Measurements from ENCODE around the gene ADORA2A. TPM values are rescaled to one million over a fixed set of nuclear protein-coding genes. Genes with fewer than 3 reads are reported as not detected.
A peak's percentile ranks its signal among the peaks of the same experiment; 100 is the strongest.

ADORA2A gene
- total RNA-seq, 1 experiment from 2014 or later: 0.96 TPM

DNA sequence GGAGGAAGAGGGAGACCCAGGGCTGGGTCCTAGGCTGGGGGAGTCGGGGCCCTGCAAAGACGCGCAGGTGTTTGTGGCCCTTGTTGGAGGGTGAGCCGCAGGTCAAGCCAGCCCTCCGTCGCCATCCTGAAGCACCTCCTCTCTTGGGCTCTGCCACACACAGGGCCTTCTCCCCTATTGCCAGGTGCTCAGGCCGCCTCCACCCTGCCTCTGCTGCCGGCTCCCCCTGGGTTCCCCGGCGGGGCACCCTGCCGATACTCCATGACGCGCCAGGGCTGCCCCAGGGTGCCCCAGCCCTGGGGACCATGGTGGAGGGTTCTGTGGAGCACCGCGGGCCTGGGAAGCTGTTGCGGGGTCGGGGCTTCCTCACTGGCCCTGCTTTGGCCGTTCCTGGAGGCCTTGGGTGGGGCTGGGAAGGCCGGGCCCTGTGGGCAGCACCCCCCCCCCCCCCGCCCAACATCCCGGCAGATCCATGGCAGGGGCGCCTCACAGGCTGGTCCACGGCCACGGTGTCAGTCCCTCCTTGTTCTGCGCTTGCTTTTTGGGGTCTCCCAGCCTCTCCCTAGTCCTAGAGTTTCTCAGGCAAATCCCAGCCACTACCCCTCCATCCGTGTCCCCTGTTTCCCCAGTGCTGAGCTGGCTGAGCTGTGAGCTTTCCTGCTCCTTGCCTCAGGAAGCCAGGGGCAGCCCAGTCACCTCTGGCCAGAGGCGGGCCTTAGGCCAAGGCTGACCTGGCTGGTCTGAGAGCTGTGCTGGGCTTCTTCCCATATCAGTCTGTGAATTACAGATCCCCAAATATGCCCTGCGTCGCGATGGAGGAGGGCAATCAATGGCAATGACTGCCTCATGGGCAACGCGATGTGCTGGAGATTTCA is 2.3 kb upstream of the ADORA2A start:
- BruUV-seq (replicated peaks): no TSS peak
- ChIA-PET CTCF (interaction anchor here (0.5 to 5.3 kb wide), 6 partner anchors 10 to 101 kb away, joined by 3 to 42 read pairs (median 3); no protein-coding TSS in a partner anchor), POLR2A (no interaction called here)
- TF ChIP-seq, protein P1, sequence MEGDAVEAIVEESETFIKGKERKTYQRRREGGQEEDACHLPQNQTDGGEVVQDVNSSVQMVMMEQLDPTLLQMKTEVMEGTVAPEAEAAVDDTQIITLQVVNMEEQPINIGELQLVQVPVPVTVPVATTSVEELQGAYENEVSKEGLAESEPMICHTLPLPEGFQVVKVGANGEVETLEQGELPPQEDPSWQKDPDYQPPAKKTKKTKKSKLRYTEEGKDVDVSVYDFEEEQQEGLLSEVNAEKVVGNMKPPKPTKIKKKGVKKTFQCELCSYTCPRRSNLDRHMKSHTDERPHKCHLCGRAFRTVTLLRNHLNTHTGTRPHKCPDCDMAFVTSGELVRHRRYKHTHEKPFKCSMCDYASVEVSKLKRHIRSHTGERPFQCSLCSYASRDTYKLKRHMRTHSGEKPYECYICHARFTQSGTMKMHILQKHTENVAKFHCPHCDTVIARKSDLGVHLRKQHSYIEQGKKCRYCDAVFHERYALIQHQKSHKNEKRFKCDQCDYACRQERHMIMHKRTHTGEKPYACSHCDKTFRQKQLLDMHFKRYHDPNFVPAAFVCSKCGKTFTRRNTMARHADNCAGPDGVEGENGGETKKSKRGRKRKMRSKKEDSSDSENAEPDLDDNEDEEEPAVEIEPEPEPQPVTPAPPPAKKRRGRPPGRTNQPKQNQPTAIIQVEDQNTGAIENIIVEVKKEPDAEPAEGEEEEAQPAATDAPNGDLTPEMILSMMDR (IDR thresholded peaks at IDR 0.05; ENCODE audit: unreplicated experiment): no peak
- intact Hi-C loops (cut with micrococcal nuclease): loop anchor here (5.0 kb wide), 1 partner anchor 98 kb away; no protein-coding TSS in a partner anchor
- peaks cover 18% of the 10 kb centered on the region for H3K27me3 Mint-ChIP-seq (ENCODE audit: insufficient read depth, unreplicated experiment)
- no peaks in the 10 kb centered on the region for H3K36me3 Mint-ChIP-seq (ENCODE audit: insufficient read depth, unreplicated experiment)
- DNase-seq (ENCODE audit: unreplicated experiment): no peak
- H3K9me3 Mint-ChIP-seq (ENCODE audit: unreplicated experiment): no peaks in the 10 kb centered on the region
- peak overlapping the region; percentile 33 for H3K27ac Mint-ChIP-seq (ENCODE audit: low read depth, unreplicated experiment)
- H3K4me3 Mint-ChIP-seq (ENCODE audit: unreplicated experiment): no peak overlapping the region
- H3K4me1 Mint-ChIP-seq (ENCODE audit: insufficient read depth, unreplicated experiment): peaks cover 10% of the 10 kb centered on the region

DNA sequence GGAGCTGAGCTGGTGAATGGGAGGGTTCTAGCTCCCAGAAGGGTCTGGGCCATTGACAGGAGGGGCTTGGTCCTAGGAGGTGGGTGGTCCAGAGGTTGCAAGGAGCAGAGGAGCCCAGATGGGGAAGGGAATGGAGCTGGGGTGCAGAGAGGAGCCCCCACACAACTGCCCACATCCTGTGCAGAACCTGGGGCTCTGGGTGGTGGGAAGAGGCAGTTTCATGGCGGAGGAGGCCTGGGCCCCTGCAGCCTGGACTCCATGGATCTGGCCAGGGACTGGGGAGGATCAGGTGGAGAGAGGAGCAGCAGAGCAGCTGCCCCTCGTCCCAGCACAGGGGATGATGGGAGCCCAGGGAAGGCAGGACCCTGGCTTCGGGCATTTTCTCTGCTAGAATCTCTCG is 963 bp upstream of the ADORA2A start:
- peaks cover 12% of the 10 kb centered on the region for H3K4me1 Mint-ChIP-seq (ENCODE audit: insufficient read depth, unreplicated experiment)
- intact Hi-C loops (cut with micrococcal nuclease): no loop called here
- H3K9me3 Mint-ChIP-seq (ENCODE audit: unreplicated experiment): no peaks in the 10 kb centered on the region
- no TSS peak for BruUV-seq (replicated peaks)
- peaks cover 18% of the 10 kb centered on the region for H3K27me3 Mint-ChIP-seq (ENCODE audit: insufficient read depth, unreplicated experiment)
- POLR2A ChIA-PET: interaction anchor here (0.6 kb wide), 1 partner anchor 38 kb away, joined by 3 read pairs; no protein-coding TSS in a partner anchor
- no peak overlapping the region for H3K4me3 Mint-ChIP-seq (ENCODE audit: unreplicated experiment)
- no peak overlapping the region for H3K27ac Mint-ChIP-seq (ENCODE audit: low read depth, unreplicated experiment)
- DNase-seq (ENCODE audit: unreplicated experiment): no peak
- TF ChIP-seq, protein P1 (IDR thresholded peaks at IDR 0.05; ENCODE audit: unreplicated experiment): no peak
- no peaks in the 10 kb centered on the region for H3K36me3 Mint-ChIP-seq (ENCODE audit: insufficient read depth, unreplicated experiment)
- CTCF ChIA-PET: interaction anchor here (0.6 to 1.5 kb wide), 5 partner anchors 14 to 95 kb away, joined by 3 to 6 read pairs (median 4); no protein-coding TSS in a partner anchor

DNA sequence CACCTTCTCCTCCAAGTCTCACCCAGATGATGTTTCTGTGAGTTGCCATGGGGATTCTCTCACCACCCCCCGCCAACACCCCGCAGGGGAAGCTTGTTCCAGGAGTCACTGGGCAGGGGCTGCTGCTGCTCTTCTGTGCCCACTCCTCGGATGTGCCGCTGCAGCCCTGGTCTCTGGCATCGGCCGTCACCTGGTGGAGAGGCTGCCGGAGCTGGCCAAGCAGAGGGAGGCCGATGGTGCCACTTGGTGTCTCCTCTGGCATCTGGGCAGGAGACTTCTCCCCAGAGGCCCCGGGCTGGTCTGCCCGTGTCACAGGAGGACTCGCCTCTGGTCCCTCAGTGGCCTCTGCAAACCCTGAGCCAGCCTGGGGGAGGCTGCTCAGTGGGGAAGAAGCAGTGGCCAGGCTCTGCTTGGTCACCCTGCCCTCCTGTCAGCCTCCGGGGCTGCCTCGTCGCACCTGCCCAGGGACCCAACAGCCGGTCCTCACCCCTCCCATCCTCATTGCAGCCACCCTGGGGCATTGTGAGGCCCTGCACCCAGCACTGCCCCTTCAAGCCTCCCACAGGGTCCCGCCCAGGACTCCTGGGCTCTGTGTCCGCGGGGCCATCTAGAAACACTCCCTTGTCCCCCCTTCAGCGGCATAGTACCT is 424 bp upstream of the ADORA2A start:
- TF ChIP-seq, protein P1 (IDR thresholded peaks at IDR 0.05; ENCODE audit: unreplicated experiment): no peak
- H3K27me3 Mint-ChIP-seq (ENCODE audit: insufficient read depth, unreplicated experiment): peaks cover 18% of the 10 kb centered on the region
- no TSS peak for BruUV-seq (replicated peaks)
- no peaks in the 10 kb centered on the region for H3K36me3 Mint-ChIP-seq (ENCODE audit: insufficient read depth, unreplicated experiment)
- CTCF ChIA-PET: interaction anchor here (0.6 to 1.5 kb wide), 4 partner anchors 11 to 75 kb away, joined by 3 to 6 read pairs (median 4); no protein-coding TSS in a partner anchor
- peaks cover 12% of the 10 kb centered on the region for H3K4me1 Mint-ChIP-seq (ENCODE audit: insufficient read depth, unreplicated experiment)
- intact Hi-C loops (cut with micrococcal nuclease): no loop called here
- POLR2A ChIA-PET: no interaction called here
- no peak overlapping the region for H3K27ac Mint-ChIP-seq (ENCODE audit: low read depth, unreplicated experiment)
- H3K4me3 Mint-ChIP-seq (ENCODE audit: unreplicated experiment): no peak overlapping the region
- DNase-seq (ENCODE audit: unreplicated experiment): no peak
- no peaks in the 10 kb centered on the region for H3K9me3 Mint-ChIP-seq (ENCODE audit: unreplicated experiment)
